GM21526 (cell line): Measurements from ENCODE around the gene CST3.
"Not testable (repeated sequence)": the region's sequence is repeated elsewhere in the genome, so short reads cannot be mapped to it uniquely, and the experiment has no call there.

Experiments
- ATAC-seq: cut with Tn5 transposase; IDR thresholded peaks from one replicate; pipeline ENCODE4 v1.9.1; 2021; ENCODE audit warnings: moderate library complexity; ENCODE audit not compliant: unreplicated experiment, low FRiP score

CST3 gene

GRCh38 chr20:23663180-23663579, 25.4 kb upstream of the CST3 start:
- ATAC-seq, result no peak

GRCh38 chr20:23662276-23662870, 24.6 kb upstream of the CST3 start:
- ATAC-seq, result no peak

GRCh38 chr20:23661002-23661429, 23.3 kb upstream of the CST3 start:
- no peak for ATAC-seq

- ATAC-seq, result no peak
These were observed 22.5 kb upstream of the CST3 start for GRCh38 chr20:23659989-23660837.

- not testable (repeated sequence) for ATAC-seq
These were observed 21.8 kb upstream of the CST3 start for GRCh38 chr20:23659610-23659988.

GRCh38 chr20:23658989-23659609, 21.3 kb upstream of the CST3 start:
- no peak for ATAC-seq

GRCh38 chr20:23658336-23658735, 20.6 kb upstream of the CST3 start:
- ATAC-seq, result no peak

- no peak for ATAC-seq
These were observed 19.4 kb upstream of the CST3 start for GRCh38 chr20:23657202-23657601.

- no peak for ATAC-seq
These were observed 18.6 kb upstream of the CST3 start for GRCh38 chr20:23656372-23656771.

GRCh38 chr20:23655491-23656211, 17.9 kb upstream of the CST3 start:
- ATAC-seq, result no peak

- ATAC-seq, result no peak
These were observed 17.0 kb upstream of the CST3 start for GRCh38 chr20:23654717-23655116.

GRCh38 chr20:23654000-23654399, 16.2 kb upstream of the CST3 start:
- no peak for ATAC-seq

GRCh38 chr20:23653400-23653938, 15.7 kb upstream of the CST3 start:
- no peak for ATAC-seq

GRCh38 chr20:23652926-23653325, 15.2 kb upstream of the CST3 start:
- ATAC-seq, result no peak

GRCh38 chr20:23652371-23652770, 14.6 kb upstream of the CST3 start:
- no peak for ATAC-seq

GRCh38 chr20:23651117-23651516, 13.4 kb upstream of the CST3 start:
- ATAC-seq, result no peak

- ATAC-seq, result no peak
These were observed 12.2 kb upstream of the CST3 start for GRCh38 chr20:23649830-23650417.

GRCh38 chr20:23649242-23649641, 11.5 kb upstream of the CST3 start:
- ATAC-seq, result no peak

- no peak for ATAC-seq
These were observed 9.6 kb upstream of the CST3 start for GRCh38 chr20:23647346-23647745.

GRCh38 chr20:23646106-23646873, 8.5 kb upstream of the CST3 start:
- ATAC-seq, result no peak
